NCI-H774 (cell line): ENCODE measurements around the gene KCNT1.

Experiments
- DNase-seq: peaks from one replicate; lab custom pipeline; 2025; lab: John Stamatoyannopoulos, UW

Gene KCNT1

DNA sequence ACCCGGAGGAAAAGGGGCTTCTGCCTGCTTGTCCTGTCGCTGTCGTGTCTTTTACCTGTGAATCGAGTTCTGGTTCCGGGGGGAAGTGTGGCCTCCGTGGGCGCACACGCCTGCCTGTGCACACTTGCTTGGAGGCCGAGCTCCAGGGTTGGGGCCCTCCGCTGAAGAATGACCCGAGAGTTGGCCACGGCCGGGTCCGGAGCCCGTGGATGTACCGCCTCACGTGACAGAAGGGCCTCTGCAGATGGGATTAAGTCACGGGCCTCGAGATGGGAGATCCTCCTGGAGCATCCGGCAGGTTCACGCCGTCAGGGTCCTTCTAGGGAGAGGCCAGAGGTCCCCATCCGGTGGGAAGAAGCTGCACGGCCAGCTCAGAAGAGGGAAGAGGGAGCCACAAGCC, 81.0 kb downstream of the KCNT1 start:
- no peak for DNase-seq

DNA sequence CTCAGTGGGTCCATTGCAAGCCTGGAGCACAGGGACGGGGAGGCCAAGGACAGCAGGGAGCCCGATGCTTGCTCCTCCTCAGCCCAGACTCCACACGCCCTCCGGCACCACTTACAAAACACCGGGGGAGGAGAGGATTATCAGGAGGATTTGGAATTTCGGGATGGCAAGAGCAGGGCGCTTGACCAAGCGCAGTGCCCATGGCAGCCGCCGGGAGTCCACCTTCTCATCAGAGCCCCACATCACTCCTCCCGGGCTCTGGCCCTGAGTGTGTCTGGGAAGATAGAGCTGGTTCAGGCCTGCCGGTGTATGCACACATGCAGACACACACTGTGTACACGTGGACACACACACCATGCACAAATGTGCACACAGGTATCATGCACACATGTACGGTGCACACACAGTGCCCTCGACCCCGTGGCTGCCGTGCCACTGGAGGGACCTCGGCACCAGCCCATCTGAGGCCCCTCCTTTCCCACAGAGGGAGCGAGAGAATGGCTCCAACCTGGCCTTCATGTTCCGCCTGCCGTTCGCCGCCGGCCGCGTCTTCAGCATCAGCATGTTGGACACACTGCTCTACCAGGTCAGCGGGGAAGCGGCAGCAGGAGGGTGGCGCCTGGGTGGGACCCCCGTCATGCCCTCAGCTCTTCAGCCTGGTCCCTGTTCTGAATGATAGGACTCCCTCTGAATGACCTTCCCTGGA, 81.7 kb downstream of the KCNT1 start:
- no peak for DNase-seq

DNA sequence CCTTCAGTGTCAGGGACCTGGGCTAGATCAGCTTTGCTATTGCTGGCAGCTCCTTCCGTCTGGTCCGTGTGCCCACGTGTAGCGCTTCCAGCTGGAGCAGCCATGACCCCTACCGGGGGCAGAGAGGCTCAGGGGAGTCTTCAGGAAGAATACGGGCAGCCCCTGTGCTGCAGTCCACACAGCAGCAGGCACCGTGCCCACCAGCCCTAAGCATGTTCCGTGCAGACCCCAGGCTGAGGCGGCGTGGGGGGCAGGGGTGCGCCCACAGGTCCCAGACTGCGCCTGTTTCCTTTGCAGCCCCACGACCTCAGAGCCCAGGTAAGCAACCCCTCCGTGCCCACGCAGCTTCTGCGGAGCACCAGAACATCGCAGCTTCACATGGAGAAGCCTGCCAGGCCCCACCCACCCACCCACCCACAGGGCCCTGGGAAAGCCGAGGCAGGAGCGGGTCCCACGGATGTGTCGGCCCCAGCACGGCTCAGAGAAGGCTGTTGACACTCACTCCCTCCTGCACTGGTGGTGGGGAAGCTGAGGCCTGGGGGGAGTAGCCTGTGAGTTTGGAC, 83.1 kb downstream of the KCNT1 start:
- DNase-seq: no peak

DNA sequence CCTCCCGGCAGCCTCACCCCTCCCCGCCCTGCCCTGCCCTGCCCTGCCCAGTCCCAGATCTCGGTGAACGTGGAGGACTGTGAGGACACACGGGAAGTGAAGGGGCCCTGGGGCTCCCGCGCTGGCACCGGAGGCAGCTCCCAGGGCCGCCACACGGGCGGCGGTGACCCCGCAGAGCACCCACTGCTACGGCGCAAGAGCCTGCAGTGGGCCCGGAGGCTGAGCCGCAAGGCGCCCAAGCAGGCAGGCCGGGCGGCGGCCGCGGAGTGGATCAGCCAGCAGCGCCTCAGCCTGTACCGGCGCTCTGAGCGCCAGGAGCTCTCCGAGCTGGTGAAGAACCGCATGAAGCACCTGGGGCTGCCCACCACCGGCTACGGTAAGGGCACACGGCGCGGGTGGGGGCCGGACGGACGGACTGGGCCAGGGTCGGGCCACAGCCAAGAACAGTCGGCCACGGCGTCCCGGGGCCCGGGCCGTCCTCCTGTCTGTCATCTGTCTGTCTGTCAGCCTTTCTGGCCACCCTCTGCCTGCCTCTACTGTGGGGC, 84.2 kb downstream of the KCNT1 start:
- DNase-seq: no peak

GRCh38 chr9:135787317-135787716, 85.3 kb downstream of the KCNT1 start:
- no peak for DNase-seq

DNA sequence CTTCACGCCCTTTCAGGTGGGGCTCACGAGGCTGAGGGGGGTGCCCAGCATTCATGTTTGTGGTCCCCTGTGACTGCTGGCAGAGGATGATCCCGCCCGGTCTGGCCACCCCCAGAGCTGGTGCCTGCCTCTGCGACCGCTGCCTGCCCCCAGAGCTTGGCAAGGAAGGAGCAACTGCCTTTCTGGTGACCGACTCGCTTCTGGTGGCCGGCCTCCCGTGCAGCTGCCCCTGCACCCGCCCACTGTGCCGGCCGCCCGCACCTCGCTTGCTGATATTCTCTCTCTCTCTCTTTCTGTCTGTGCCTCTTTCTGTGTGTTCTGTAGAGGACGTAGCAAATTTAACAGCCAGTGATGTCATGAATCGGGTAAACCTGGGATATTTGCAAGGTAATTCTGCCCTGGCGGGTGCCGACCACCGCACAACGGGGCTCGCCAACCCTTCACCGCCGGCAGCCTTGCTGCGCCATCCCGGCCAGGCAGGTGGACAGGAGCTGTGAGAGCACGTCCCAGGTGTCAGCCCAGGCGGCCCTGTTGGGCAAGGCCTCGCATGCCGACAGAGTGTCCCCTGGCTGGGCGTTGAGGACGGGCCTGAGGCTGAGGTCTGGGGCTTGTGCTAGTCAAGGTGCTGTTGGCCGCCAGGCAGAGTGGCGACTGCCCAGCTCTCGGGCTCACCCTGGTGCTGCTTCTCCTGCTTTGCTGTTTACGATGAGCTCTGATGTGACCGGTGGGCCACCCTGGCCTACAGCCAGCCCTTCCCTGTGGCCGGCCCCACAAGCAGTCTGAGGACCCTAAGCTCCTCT, 86.0 kb downstream of the KCNT1 start:
- no peak for DNase-seq

- no peak for DNase-seq
Observed at GRCh38 chr9:135788576-135789300, 86.8 kb downstream of the KCNT1 start.

- DNase-seq: no peak
Observed at GRCh38 chr9:135789838-135790291, 87.9 kb downstream of the KCNT1 start.

DNA sequence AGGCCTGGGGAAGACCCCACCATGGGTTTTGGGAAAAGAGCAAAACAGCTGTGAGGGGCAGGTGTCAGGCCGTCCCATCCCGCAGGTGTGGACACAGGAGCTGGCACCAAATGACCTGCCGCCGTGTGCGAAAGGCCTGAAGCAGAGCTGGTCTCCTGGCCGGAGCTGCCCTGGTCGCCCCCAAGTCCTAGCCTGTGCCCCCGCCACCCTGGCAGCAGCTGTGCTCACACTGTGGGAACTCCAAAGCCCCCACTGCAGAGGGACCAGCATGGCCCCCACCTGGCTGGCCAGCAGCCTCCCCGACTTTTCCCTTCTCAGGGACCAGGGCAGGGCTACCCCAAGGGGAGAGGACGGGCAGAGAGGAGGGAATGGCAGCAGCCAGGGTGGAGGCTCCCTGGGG, 88.4 kb downstream of the KCNT1 start:
- no peak for DNase-seq

GRCh38 chr9:135790850-135791249, 88.9 kb downstream of the KCNT1 start:
- no peak for DNase-seq

DNA sequence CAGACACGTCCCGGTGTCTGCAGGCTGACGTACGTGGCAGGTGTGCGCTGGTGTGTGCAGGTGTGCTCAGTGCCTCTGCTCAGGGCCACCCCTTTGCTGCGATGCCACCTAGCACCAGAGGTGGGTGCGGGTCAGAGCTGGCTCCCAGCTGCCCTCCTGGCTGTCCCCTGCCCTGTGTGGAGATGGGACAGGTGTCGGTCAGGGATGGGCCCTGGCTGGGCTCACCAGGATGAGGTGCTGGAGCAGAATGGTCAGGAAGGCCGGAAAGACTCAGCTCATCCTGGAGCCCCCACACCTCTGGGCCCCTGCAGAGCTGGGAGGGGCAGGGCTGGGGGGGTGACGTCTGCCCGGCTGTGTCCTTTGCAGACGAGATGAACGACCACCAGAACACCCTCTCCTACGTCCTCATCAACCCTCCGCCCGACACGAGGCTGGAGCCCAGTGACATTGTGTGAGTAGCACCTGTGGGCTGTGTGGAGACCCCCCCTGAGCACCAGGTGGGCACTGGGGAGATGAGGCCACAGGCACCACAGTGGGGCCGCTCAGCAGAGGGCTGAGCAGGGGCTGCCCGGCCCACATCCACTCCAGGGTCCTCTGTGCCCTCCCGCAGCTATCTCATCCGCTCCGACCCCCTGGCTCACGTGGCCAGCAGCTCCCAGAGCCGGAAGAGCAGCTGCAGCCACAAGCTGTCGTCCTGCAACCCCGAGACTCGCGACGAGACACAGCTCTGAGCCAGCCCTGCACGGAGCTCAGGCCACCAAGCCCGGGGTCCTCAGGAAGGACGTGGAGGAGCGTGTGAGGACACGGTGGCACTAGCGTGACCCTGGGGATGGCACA, 89.7 kb downstream of the KCNT1 start:
- peak; percentile 12 for DNase-seq

GRCh38 chr9:135792268-135793128, 90.5 kb downstream of the KCNT1 start:
- no peak for DNase-seq

DNA sequence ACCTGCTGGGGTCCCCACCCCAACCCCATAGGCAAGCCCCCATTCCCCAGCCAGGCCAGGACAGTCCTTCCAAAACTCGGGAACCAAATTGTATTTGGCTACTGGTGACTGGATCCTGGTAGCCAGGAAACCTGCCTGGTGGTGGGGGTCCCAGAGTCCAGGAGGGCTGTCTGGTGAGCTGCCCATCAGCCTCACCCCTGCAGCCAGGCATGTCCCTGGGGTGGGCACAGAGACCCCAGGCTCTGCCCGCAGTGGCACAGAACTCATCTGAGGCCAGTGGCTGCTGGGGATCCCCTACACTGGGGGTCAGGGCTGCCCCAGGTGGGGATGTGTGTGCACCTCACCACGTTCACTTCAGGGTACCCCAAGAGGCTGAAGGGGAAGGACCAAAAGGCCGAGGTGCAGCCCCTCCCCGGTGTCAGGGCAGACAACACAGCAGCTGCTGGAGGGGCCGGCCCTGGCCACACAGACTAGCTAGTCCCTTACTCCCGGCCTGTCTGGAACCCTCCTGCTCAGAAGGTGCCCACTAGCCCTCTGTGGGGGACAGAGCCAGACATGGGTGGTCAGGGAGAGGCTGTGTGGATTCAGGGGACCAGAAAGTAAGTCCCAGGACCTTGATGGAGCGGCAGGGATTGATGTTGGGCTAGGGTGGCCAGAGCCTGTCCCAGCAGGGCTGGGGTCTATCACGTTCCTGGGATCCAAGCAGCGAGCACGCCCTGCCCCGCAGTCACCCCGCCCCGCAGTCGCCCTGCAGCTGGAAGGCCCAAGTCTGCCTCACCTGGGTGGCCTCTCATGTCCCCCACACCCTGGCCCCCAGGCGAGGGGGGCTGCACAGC, 91.5 kb downstream of the KCNT1 start:
- no peak for DNase-seq

GRCh38 chr9:135794057-135794335, 92.0 kb downstream of the KCNT1 start:
- no peak for DNase-seq

- no peak for DNase-seq
Observed at GRCh38 chr9:135794361-135794885, 92.4 kb downstream of the KCNT1 start.

DNA sequence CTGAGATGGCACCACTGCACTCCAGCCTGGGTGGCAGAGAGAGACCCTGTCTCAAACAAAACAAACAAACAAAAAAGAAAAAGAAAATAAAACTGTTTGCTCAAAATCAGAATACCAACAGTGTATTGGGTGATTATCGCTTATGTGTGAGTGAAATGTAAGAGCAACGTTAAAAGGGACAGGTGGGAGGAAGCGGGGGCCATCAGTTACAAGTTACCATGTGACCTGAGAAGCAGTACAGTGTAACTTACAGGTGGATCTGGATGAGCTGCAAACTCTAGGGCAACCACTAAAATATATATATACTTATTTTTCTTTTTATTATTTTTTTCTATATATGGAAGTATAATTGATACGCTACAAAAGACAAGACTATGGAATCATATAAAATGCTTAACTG, 93.4 kb downstream of the KCNT1 start:
- no peak for DNase-seq

- DNase-seq: no peak
Observed at GRCh38 chr9:135796784-135797485, 95.0 kb downstream of the KCNT1 start.

GRCh38 chr9:135797507-135798262, 95.7 kb downstream of the KCNT1 start:
- peak; percentile 33 for DNase-seq
